AG09309 (cell line): Measurements from ENCODE around the gene EHMT1.

Experiments
- DNase-seq: peaks from one replicate; pipeline ENCODE4 v3.0.0-alpha.2; 2010; ENCODE audit warnings: low read depth
- H3K4me3 ChIP-seq: 2 replicates; pipeline ENCODE4 v1.5.1; 2011; ENCODE audit warnings: mild to moderate bottlenecking, low read depth, low read length, moderate library complexity; ENCODE audit not compliant: control insufficient read depth
- TF ChIP-seq, protein P1 (sequence below): IDR thresholded peaks from 2 replicates; pipeline ENCODE4 v1.5.1; 2011; ENCODE audit warnings: mild to moderate bottlenecking, low read depth, low read length, inconsistent platforms; ENCODE audit not compliant: insufficient read depth, control insufficient read depth; ENCODE audit errors: missing control alignments

The EHMT1 gene

GRCh38 chr9:137676998-137677397 lies 58.2 kb downstream of the EHMT1 start:
- TF ChIP-seq, protein P1, sequence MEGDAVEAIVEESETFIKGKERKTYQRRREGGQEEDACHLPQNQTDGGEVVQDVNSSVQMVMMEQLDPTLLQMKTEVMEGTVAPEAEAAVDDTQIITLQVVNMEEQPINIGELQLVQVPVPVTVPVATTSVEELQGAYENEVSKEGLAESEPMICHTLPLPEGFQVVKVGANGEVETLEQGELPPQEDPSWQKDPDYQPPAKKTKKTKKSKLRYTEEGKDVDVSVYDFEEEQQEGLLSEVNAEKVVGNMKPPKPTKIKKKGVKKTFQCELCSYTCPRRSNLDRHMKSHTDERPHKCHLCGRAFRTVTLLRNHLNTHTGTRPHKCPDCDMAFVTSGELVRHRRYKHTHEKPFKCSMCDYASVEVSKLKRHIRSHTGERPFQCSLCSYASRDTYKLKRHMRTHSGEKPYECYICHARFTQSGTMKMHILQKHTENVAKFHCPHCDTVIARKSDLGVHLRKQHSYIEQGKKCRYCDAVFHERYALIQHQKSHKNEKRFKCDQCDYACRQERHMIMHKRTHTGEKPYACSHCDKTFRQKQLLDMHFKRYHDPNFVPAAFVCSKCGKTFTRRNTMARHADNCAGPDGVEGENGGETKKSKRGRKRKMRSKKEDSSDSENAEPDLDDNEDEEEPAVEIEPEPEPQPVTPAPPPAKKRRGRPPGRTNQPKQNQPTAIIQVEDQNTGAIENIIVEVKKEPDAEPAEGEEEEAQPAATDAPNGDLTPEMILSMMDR, result no peak
- DNase-seq, result no peak
- H3K4me3 ChIP-seq, result no peak overlapping the region

DNA sequence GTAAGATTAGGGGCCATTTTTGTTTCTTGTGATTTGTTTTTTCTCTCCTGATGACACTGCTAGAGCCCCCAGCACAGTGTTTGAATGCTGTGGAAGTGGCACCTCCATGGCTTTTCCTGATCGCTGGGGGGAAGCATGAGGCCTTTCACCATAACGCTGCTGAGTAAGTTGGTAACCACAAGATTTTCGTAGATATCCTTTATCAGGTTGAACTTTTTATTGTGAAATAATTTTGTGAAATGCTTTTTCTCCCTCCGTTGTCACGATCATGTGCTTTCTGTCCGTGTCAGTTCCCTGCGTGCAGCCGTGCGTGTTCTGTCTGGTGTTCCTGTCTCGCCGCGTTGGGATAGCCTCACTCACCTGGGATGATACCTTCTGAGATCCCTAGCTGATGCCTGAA lies 59.4 kb downstream of the EHMT1 start:
- TF ChIP-seq, protein P1, result no peak
- no peak for DNase-seq
- no peak overlapping the region for H3K4me3 ChIP-seq

DNA sequence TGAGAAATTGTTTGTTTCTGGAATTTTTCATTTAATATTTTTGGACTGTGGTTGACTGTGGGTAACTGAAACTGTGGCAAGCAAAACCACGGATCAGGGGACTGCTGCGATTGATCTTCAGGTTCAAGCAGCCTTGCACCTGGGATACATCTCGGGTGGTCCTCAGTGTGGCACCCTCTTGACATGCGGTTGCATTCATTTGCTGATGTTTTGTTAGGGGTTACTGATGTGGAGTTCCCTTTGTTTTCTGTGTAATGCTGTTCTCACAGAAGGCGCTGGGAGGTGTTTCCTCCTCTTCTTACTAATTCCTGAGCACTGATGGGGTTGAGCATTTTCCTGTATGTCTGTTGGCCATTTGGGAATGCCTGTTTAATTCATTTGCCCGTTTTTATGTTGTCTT lies 60.4 kb downstream of the EHMT1 start:
- H3K4me3 ChIP-seq, result no peak overlapping the region
- TF ChIP-seq, protein P1, result no peak
- no peak for DNase-seq

DNA sequence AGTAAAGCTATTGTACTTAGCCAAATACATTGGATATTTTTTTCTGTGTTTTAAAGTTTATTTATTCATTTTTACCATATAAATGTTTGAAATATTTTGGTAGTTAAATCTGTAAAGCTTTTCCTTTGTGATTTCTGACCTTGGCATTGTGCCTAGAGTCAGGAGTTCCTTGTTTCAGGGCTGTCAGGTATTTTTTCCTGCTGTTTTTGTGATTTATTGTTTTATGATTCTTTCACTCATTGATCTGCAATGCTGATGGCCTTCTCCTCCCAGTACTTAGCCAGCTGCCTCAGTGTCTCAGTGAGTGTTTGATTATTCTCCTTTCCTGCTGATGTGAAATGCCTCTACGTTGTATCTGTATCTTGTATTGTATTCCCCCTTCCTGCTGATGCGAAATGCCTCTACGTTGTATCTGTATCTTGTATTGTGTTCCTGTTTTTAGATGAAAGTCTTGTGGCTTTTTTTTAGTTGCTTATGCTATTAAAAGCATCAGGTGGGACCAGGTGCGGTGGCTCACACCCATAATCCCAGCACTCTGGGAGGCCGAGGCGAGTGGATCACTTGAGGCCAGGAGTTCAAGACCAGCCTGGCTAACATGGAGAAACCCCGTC lies 61.0 kb downstream of the EHMT1 start:
- TF ChIP-seq, protein P1, result no peak
- no peak overlapping the region for H3K4me3 ChIP-seq
- no peak for DNase-seq

GRCh38 chr9:137680444-137681358 lies 61.9 kb downstream of the EHMT1 start:
- H3K4me3 ChIP-seq, result no peak overlapping the region
- DNase-seq, result no peak
- TF ChIP-seq, protein P1, result no peak

DNA sequence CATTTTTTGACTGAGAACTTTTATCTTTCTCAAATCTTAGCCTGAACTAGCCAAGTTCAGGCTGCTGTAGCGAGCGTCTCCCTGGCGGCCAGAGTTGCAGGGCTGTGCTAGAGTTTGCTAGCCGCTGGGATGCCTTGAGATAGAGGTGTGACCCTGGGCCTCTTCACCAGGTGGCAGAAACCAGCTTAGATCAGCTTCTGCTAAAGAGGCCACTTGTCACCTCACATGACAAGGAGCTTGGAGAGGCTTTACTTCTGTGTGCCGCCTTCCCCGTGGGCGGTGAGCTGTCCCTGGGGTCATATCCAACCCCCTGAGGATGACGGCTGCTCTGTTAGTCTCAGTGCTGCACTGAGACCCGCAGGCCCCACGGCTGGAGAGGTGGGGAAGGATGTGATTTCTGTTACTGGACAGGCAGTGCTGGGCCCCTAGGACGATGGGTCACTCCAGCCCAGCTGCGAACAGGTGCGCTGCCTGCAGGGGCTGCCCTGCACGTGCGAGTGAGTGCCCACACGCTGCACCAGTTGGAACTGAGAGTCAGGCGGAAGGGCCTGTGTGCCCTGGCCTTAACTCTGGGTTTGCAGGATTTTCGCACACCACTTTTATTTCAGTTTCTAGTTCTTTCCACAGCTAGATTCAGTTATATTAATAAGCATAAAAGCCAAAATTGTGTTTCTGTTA lies 63.8 kb downstream of the EHMT1 start:
- TF ChIP-seq, protein P1, result no peak
- no peak overlapping the region for H3K4me3 ChIP-seq
- no peak for DNase-seq
